ENCODE results near the gene LASP1. TPM values are rescaled to one million over a fixed set of nuclear protein-coding genes. Genes with fewer than 3 reads are reported as not detected.
"Not testable (repeated sequence)": the region's sequence is repeated elsewhere in the genome, so short reads cannot be mapped to it uniquely, and the experiment has no call there.

LASP1 gene
- polyA plus RNA-seq, 4 donors: 140 to 149 (median 146) TPM

DNA sequence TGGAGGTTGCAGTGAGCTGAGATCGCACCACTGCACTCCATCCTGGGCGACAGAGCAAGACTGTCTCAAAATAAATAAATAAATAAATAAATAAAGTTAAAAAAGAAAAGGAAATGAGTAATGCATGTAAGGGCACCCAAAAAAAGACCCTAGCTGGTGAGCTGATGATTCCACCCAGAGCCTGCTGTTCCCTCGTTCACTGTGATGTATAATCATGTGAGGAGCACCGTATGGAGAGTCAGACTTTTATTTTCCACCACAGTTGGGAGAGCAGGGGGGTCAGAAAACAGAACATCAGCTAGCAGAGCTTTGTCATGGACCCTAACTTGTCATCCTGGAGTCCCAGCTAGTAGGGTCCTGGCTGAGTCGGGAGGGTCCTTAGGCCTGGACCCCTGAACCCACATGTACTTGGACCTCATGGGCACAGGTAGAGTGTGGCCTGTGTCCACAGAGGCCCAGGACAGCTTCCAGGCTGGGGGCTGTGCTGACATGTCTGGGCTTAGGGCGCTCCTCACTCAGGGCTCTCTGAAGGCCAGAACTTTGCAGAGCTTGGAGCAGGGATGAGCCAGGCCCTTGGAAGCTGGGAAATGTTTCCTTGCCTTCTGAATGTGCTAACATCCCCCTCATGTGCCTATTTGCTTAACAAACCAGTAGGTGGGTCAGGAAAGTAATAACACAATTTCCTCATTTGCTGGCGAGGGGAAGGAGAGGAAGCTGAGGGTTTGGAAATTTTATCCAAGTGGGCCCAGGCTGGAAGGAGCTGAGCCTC is 36.8 kb downstream of the LASP1 start:
- no peak for DNase-seq (ENCODE audit: low read depth in 4 of 4, low spot score in 3 of 4)

- no peak for DNase-seq (ENCODE audit: low read depth in 4 of 4, low spot score in 3 of 4)
These were observed 38.2 kb downstream of the LASP1 start for GRCh38 chr17:38907930-38908675.

- DNase-seq (ENCODE audit: low read depth in 4 of 4, low spot score in 3 of 4): no peak
These were observed 38.9 kb downstream of the LASP1 start for GRCh38 chr17:38908676-38909181.

DNA sequence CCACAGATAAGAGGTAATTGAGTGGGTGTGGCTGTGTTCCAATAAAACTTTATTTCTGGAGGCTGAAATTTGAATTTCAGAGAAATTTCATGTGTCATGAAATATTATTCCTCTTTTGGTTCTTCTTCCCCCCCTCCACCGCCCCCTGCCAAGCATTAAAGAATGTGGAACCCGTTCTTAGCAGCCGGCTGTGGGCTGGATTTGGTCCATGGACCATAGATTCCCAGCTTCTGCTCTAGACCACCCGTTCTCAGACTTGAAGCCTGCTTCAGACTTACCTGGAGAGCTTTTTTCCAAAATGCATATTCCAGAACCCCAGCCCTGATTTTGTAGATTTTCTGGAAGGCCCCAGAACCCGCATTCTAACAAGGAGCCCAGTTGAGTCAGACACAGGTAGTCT is 40.5 kb downstream of the LASP1 start:
- no peak for DNase-seq (ENCODE audit: low read depth in 4 of 4, low spot score in 3 of 4)

- DNase-seq (ENCODE audit: low read depth in 4 of 4, low spot score in 3 of 4): no peak
These were observed 41.3 kb downstream of the LASP1 start for GRCh38 chr17:38911081-38911730.

- DNase-seq (ENCODE audit: low read depth in 4 of 4, low spot score in 3 of 4): not testable (repeated sequence)
These were observed 41.8 kb downstream of the LASP1 start for GRCh38 chr17:38911731-38912081.

DNA sequence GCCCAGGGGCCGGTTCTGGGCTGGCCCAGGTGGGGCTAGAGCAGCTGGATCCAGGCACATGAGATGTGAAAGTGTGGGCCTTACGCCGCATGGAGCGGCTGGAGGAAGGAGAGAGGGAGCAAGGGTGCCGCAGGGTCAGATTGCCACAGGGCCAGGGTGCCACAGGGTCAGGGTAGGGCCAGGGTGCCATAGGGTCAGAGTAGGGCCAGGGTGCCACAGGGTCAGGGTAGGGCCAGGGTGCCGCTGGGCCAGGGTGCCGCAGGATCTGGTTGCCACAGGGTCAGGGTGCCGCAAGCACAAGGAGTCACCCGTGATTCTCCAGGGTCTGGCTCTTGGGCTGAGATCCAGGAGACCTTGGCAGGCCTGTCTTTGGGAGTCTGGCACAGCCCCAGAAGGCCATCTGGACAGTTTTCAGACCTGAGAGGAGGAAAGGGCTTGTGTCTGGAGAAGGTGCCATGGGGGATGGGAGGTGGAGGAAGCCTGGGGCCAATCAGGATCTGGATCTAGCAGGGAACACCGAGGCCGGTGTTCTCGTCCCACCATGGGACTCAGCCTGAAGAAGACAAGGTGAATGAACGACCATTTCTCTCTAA is 42.5 kb downstream of the LASP1 start:
- no peak for DNase-seq (ENCODE audit: low read depth in 4 of 4, low spot score in 3 of 4)

GRCh38 chr17:38914741-38915638 is 45.1 kb downstream of the LASP1 start:
- DNase-seq (ENCODE audit: low read depth in 4 of 4, low spot score in 3 of 4): no peak

DNA sequence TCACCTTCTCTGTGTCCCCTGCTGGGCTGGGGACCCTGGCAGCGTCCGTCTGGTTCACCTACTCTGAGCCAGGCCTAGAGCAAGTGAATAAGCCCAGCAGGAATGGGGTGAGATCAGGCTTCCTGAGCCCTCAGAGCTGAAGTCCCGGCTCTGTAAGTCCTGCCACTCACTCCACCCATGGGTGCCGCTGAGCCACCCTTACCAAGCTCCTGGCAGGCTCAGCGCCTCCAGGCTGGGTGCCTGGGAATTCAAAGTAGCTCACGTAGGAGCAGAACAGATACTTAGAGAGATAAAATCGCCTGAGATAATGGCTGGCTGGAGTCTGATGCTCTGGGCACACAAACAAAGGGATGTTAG is 45.8 kb downstream of the LASP1 start:
- DNase-seq (ENCODE audit: low read depth in 4 of 4, low spot score in 3 of 4): no peak

DNA sequence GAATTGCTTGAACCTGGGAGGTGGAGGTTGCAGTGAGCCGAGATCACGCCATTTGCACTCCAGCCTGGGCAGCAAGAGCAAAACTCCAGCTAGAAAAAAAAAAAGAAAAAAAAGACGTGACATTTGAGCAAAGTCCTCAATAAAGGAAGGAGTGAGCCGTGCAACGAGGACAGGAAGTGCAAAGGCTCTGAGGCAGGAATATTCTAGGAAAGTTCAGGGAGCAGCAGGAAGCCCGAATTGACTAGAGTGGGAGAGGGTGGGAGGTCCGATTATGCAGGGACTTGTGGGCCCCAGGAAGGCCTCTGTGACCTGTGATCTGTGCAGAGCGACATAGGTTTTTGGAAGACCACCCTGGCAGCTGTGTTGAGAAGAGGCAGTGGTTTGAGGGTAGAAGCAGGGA is 46.9 kb downstream of the LASP1 start:
- DNase-seq (ENCODE audit: low read depth in 4 of 4, low spot score in 3 of 4): no peak

- DNase-seq (ENCODE audit: low read depth in 4 of 4, low spot score in 3 of 4): no peak
These were observed 47.4 kb downstream of the LASP1 start for GRCh38 chr17:38917259-38917658.

DNA sequence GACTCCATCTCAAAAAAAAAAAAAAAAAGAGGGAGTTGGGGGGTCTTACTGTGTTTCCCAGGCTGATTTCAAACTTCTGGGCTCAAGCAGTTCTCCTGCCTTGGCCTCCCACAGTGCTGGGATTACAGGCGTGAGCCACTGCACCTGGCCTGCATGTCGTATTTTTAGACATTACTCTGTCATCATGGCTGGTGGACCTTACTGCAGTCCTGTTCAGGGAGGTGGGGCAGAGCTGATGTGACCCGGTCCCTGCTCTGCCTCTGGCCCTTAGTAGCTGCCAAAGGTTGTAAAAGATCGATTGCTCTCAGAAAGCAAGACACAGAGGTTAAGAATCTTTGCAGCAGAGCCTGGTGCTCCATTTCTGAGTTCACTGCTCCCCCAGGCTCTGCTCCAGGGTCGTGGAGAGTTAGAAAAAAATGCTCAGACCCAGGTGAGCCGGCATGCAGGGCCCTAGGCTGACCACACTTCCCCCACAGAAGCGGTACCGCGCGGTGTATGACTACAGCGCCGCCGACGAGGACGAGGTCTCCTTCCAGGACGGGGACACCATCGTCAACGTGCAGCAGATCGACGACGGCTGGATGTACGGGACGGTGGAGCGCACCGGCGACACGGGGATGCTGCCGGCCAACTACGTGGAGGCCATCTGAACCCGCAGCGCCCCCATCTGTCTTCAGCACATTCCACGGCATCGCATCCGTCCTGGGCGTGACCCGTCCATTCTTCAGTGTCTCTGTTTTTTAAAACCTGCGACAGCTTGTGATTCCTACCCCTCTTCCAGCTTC is 48.5 kb downstream of the LASP1 start:
- no peak for DNase-seq (ENCODE audit: low read depth in 4 of 4, low spot score in 3 of 4)

- no peak for DNase-seq (ENCODE audit: low read depth in 4 of 4, low spot score in 3 of 4)
These were observed 49.1 kb downstream of the LASP1 start for GRCh38 chr17:38918916-38919315.

GRCh38 chr17:38919316-38920078 is 49.6 kb downstream of the LASP1 start:
- no peak for DNase-seq (ENCODE audit: low read depth in 4 of 4, low spot score in 3 of 4)

DNA sequence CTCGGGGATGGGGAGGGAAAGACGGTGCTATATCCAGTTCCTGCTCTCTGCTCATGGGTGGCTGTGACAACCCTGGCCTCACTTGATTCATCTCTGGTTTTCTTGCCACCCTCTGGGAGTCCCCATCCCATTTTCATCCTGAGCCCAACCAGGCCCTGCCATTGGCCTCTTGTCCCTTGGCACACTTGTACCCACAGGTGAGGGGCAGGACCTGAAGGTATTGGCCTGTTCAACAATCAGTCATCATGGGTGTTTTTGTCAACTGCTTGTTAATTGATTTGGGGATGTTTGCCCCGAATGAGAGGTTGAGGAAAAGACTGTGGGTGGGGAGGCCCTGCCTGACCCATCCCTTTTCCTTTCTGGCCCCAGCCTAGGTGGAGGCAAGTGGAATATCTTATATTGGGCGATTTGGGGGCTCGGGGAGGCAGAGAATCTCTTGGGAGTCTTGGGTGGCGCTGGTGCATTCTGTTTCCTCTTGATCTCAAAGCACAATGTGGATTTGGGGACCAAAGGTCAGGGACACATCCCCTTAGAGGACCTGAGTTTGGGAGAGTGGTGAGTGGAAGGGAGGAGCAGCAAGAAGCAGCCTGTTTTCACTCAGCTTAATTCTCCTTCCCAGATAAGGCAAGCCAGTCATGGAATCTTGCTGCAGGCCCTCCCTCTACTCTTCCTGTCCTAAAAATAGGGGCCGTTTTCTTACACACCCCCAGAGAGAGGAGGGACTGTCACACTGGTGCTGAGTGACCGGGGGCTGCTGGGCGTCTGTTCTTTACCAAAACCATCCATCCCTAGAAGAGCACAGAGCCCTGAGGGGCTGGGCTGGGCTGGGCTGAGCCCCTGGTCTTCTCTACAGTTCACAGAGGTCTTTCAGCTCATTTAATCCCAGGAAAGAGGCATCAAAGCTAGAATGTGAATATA is 50.8 kb downstream of the LASP1 start:
- DNase-seq (ENCODE audit: low read depth in 4 of 4, low spot score in 3 of 4): no peak

GRCh38 chr17:38921756-38922411 is 52.0 kb downstream of the LASP1 start:
- DNase-seq (ENCODE audit: low read depth in 4 of 4, low spot score in 3 of 4): no peak
